Measurements from ENCODE around the gene GARS1. TPM values are rescaled to one million over a fixed set of nuclear protein-coding genes. Genes with fewer than 3 reads are reported as not detected.

GARS1 gene
- total RNA-seq, 1 experiment from 2014 or later = 296 TPM

DNA sequence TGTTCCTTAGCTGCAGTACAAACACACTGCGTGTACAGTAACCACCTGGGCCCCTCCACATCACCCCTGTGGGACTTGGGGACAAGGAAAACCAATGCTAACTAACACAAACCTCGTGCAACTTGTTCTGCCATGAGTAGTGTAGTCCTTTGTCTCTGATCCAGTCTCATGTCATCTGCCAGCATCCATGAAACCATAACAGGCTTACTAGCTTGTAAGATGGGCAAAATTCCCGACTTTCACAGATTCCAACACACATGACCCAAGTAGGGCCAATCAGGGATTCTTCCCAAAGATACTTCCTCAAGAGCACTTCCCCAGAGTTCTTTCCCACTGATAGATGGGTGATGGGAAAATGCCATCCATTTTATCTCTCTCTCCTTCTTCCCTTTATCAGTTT, 41.1 kb upstream of the GARS1 start:
- Histone ChIP-seq H3K9ac (ENCODE audit: low read length) (no peak overlapping the region), H3K4me2 (ENCODE audit: low read depth, low read length, poor library complexity, severe bottlenecking) (no peak overlapping the region), H3K4me1 (ENCODE audit: low read length) (peaks cover 12% of the 10 kb centered on the region), H3K79me2 (ENCODE audit: low read length) (no peaks in the 10 kb centered on the region), H2AFZ (ENCODE audit: low read length) (no peak overlapping the region), H3K27me3 (ENCODE audit: low read length) (no peaks in the 10 kb centered on the region), H3K9me3 (ENCODE audit: low read length) (no peaks in the 10 kb centered on the region), H3K4me3 (ENCODE audit: low read length) (no peak overlapping the region), H3K27ac (ENCODE audit: low read length) (no peak overlapping the region), H3K9me2 (replicated peaks; ENCODE audit: insufficient read depth, low read length) (no peaks in the 10 kb centered on the region), H3K36me3 (ENCODE audit: insufficient read depth, low read length) (no peaks in the 10 kb centered on the region), H4K20me1 (ENCODE audit: insufficient read depth, low read depth, low read length) (no peaks in the 10 kb centered on the region)
- no peak for DNase-seq

DNA sequence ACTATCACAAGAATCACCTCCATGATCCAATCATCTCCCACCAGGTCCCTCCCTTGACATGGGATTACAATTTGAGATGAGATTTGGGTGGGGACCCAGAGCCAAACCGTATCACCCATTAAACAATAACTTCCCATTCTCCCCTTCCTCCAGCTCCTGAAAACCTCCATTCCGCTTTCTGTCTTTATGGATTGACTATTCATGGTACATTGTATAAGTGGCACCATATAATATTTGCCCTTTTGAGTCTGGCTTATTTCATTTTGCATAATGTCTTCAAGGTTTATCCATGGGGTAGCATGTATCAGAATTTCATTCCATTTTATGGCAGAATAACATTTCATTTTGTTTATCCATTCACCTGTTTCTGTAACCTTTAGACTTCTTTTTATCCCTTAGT, 39.2 kb upstream of the GARS1 start:
- no peaks in the 10 kb centered on the region for H3K9me2 ChIP-seq (replicated peaks; ENCODE audit: insufficient read depth, low read length)
- H4K20me1 ChIP-seq (ENCODE audit: insufficient read depth, low read depth, low read length) = no peaks in the 10 kb centered on the region
- H3K27me3 ChIP-seq (ENCODE audit: low read length) = no peaks in the 10 kb centered on the region
- no peak overlapping the region for H3K4me2 ChIP-seq (ENCODE audit: low read depth, low read length, poor library complexity, severe bottlenecking)
- no peak overlapping the region for H3K9ac ChIP-seq (ENCODE audit: low read length)
- H3K27ac ChIP-seq (ENCODE audit: low read length) = no peak overlapping the region
- DNase-seq = no peak
- no peak overlapping the region for H3K4me3 ChIP-seq (ENCODE audit: low read length)
- H3K9me3 ChIP-seq (ENCODE audit: low read length) = no peaks in the 10 kb centered on the region
- no peak overlapping the region for H2AFZ ChIP-seq (ENCODE audit: low read length)
- H3K4me1 ChIP-seq (ENCODE audit: low read length) = peaks cover 11% of the 10 kb centered on the region
- H3K79me2 ChIP-seq (ENCODE audit: low read length) = no peaks in the 10 kb centered on the region
- no peaks in the 10 kb centered on the region for H3K36me3 ChIP-seq (ENCODE audit: insufficient read depth, low read length)

DNA sequence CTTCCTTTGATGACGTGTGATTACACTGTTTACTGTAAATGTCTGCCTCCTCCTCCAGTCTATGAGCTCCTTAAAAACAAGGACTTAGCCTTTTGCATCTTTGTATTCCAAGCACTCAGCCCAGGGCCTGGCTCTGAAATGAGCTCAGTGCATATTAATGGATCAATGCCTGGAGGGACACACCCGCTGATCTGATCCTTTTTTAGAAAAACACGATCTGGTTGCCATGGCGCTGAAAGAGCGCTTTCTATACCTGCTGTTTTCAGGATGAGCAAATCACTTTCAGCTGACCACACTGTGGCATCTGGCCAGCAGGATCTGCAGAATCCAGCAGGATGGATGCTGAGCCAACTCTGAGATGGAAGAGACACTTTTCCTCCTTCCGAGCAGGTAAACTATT, 37.8 kb upstream of the GARS1 start:
- no peak overlapping the region for H3K4me3 ChIP-seq (ENCODE audit: low read length)
- no peaks in the 10 kb centered on the region for H3K36me3 ChIP-seq (ENCODE audit: insufficient read depth, low read length)
- no peaks in the 10 kb centered on the region for H3K27me3 ChIP-seq (ENCODE audit: low read length)
- H3K4me2 ChIP-seq (ENCODE audit: low read depth, low read length, poor library complexity, severe bottlenecking) = no peak overlapping the region
- H2AFZ ChIP-seq (ENCODE audit: low read length) = no peak overlapping the region
- no peaks in the 10 kb centered on the region for H4K20me1 ChIP-seq (ENCODE audit: insufficient read depth, low read depth, low read length)
- H3K9me3 ChIP-seq (ENCODE audit: low read length) = no peaks in the 10 kb centered on the region
- H3K9ac ChIP-seq (ENCODE audit: low read length) = no peak overlapping the region
- no peak overlapping the region for H3K27ac ChIP-seq (ENCODE audit: low read length)
- H3K9me2 ChIP-seq (replicated peaks; ENCODE audit: insufficient read depth, low read length) = no peaks in the 10 kb centered on the region
- H3K4me1 ChIP-seq (ENCODE audit: low read length) = no peaks in the 10 kb centered on the region
- H3K79me2 ChIP-seq (ENCODE audit: low read length) = no peaks in the 10 kb centered on the region
- no peak for DNase-seq

DNA sequence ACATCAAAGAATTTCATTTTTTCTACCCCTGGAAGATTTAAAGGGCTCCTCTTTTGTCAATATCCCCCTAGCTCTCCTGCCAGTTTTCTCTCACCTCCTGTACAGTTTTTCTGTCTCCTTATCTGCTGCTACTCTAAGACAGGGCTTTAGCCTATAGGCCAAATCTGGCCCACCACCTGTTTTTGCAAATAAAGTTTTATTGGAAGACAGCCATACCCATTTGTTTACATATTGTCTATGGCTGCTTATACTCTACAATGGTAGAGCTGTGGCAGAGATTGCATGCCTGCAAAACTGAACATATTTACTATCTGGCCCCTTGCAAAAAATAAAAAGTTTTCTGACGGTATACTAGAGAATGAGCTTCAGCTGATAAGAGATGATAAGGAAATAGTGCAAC, 37.4 kb upstream of the GARS1 start:
- Histone ChIP-seq H3K36me3 (ENCODE audit: insufficient read depth, low read length) (no peaks in the 10 kb centered on the region), H3K4me3 (ENCODE audit: low read length) (no peak overlapping the region), H2AFZ (ENCODE audit: low read length) (no peak overlapping the region), H3K9ac (ENCODE audit: low read length) (no peak overlapping the region), H3K9me2 (replicated peaks; ENCODE audit: insufficient read depth, low read length) (no peaks in the 10 kb centered on the region), H3K27ac (ENCODE audit: low read length) (no peak overlapping the region), H3K27me3 (ENCODE audit: low read length) (no peaks in the 10 kb centered on the region), H3K4me2 (ENCODE audit: low read depth, low read length, poor library complexity, severe bottlenecking) (no peak overlapping the region), H3K4me1 (ENCODE audit: low read length) (no peaks in the 10 kb centered on the region), H4K20me1 (ENCODE audit: insufficient read depth, low read depth, low read length) (no peaks in the 10 kb centered on the region), H3K79me2 (ENCODE audit: low read length) (no peaks in the 10 kb centered on the region), H3K9me3 (ENCODE audit: low read length) (no peaks in the 10 kb centered on the region)
- no peak for DNase-seq

DNA sequence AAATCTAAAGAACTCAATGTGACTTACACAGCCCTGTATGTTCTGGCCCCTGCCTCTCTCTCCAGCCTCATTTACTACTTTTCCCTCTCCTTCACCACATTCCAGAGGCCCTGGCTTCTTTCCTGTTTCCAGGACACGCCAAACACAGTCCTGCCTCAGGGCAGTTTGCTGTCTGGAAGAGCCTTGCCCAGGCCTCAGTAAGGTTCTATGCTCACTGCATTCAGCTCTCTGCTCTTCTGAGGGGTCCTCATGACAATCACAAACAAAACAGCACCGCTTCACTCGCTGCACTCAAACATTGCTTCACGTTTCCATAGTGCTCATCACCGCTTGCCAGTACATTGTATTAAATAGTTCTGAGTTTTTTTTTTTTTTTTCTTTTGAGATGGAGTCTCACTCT, 35.1 kb upstream of the GARS1 start:
- Histone ChIP-seq H3K27me3 (ENCODE audit: low read length) (no peaks in the 10 kb centered on the region), H3K9me2 (replicated peaks; ENCODE audit: insufficient read depth, low read length) (no peaks in the 10 kb centered on the region), H3K36me3 (ENCODE audit: insufficient read depth, low read length) (no peaks in the 10 kb centered on the region), H3K79me2 (ENCODE audit: low read length) (no peaks in the 10 kb centered on the region), H3K4me3 (ENCODE audit: low read length) (no peak overlapping the region), H3K9me3 (ENCODE audit: low read length) (no peaks in the 10 kb centered on the region), H3K4me1 (ENCODE audit: low read length) (no peaks in the 10 kb centered on the region), H3K27ac (ENCODE audit: low read length) (no peak overlapping the region), H3K9ac (ENCODE audit: low read length) (no peak overlapping the region), H3K4me2 (ENCODE audit: low read depth, low read length, poor library complexity, severe bottlenecking) (no peak overlapping the region), H2AFZ (ENCODE audit: low read length) (no peak overlapping the region), H4K20me1 (ENCODE audit: insufficient read depth, low read depth, low read length) (no peaks in the 10 kb centered on the region)
- DNase-seq = no peak

DNA sequence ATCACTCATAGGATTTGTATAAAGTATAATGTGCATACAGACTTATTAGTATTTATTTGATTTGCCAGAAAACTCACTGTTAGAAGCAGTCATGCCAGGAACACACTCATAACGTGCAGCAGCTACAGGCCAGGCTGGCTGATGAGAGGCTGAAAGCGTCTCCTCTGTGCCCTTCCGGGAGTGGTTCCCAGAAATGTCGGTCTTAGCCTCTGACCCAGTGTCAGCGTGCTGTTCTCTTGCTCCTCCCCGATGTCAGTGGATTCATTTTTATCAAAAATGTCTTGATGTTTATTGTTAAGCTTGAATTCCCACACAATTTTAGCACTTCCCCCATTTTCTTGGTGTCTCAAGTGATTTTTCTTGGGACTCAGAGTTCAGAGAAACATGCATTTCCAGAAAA, 33.3 kb upstream of the GARS1 start:
- H3K27ac ChIP-seq (ENCODE audit: low read length) = no peak overlapping the region
- no peaks in the 10 kb centered on the region for H3K4me1 ChIP-seq (ENCODE audit: low read length)
- H3K9ac ChIP-seq (ENCODE audit: low read length) = no peak overlapping the region
- no peaks in the 10 kb centered on the region for H4K20me1 ChIP-seq (ENCODE audit: insufficient read depth, low read depth, low read length)
- no peak overlapping the region for H3K4me3 ChIP-seq (ENCODE audit: low read length)
- no peaks in the 10 kb centered on the region for H3K79me2 ChIP-seq (ENCODE audit: low read length)
- H3K4me2 ChIP-seq (ENCODE audit: low read depth, low read length, poor library complexity, severe bottlenecking) = no peak overlapping the region
- H2AFZ ChIP-seq (ENCODE audit: low read length) = no peak overlapping the region
- no peaks in the 10 kb centered on the region for H3K27me3 ChIP-seq (ENCODE audit: low read length)
- no peaks in the 10 kb centered on the region for H3K9me3 ChIP-seq (ENCODE audit: low read length)
- no peaks in the 10 kb centered on the region for H3K9me2 ChIP-seq (replicated peaks; ENCODE audit: insufficient read depth, low read length)
- DNase-seq = no peak
- no peaks in the 10 kb centered on the region for H3K36me3 ChIP-seq (ENCODE audit: insufficient read depth, low read length)

DNA sequence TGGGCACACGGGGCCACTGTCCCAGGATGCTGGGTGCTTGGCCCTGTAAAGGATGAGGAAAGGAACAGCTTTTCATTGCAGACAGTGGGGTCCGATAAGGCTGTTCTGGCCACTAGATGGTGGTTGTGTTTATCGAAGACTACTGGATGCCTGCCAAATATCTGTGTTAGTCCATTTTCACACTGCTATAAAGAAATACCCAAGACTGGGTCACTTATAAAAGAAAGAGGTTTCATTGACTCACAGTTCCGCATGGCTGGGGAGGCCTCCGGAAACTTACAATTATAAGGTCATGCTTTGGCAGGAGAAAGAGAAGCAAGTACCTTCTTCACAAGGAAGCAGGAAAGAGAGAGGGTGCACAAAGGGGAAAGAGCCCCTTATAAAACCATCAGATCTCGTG, 32.2 kb upstream of the GARS1 start:
- no peak for DNase-seq
- H3K4me1 ChIP-seq (ENCODE audit: low read length) = no peaks in the 10 kb centered on the region
- H3K27ac ChIP-seq (ENCODE audit: low read length) = no peak overlapping the region
- no peaks in the 10 kb centered on the region for H3K79me2 ChIP-seq (ENCODE audit: low read length)
- H3K9ac ChIP-seq (ENCODE audit: low read length) = no peak overlapping the region
- no peaks in the 10 kb centered on the region for H3K9me3 ChIP-seq (ENCODE audit: low read length)
- H3K4me3 ChIP-seq (ENCODE audit: low read length) = no peak overlapping the region
- no peaks in the 10 kb centered on the region for H4K20me1 ChIP-seq (ENCODE audit: insufficient read depth, low read depth, low read length)
- H2AFZ ChIP-seq (ENCODE audit: low read length) = no peak overlapping the region
- H3K36me3 ChIP-seq (ENCODE audit: insufficient read depth, low read length) = no peaks in the 10 kb centered on the region
- H3K9me2 ChIP-seq (replicated peaks; ENCODE audit: insufficient read depth, low read length) = no peaks in the 10 kb centered on the region
- H3K4me2 ChIP-seq (ENCODE audit: low read depth, low read length, poor library complexity, severe bottlenecking) = no peak overlapping the region
- no peaks in the 10 kb centered on the region for H3K27me3 ChIP-seq (ENCODE audit: low read length)

DNA sequence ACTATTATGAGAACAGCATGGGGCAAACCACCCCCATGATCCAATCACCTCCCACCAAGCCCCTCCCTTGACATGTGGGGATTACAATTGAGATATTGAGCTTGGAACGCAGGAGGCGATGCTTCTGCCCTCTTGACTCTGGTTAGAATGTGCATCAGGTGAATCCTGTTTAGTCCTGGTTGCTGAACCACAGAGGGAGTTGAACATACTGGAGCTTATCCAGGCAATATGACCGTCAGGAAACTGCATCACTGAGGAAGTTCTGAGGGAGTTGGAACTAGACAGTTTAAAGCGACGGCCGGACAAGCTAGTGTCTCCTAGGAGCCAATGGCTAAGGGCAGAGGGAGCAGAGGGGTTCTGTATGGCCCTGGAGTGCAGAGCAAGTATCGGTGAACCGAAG, 31.8 kb upstream of the GARS1 start:
- H3K4me3 ChIP-seq (ENCODE audit: low read length) = no peak overlapping the region
- no peak for DNase-seq
- H3K4me2 ChIP-seq (ENCODE audit: low read depth, low read length, poor library complexity, severe bottlenecking) = no peak overlapping the region
- no peaks in the 10 kb centered on the region for H3K9me3 ChIP-seq (ENCODE audit: low read length)
- no peak overlapping the region for H3K27ac ChIP-seq (ENCODE audit: low read length)
- no peaks in the 10 kb centered on the region for H3K79me2 ChIP-seq (ENCODE audit: low read length)
- no peaks in the 10 kb centered on the region for H3K36me3 ChIP-seq (ENCODE audit: insufficient read depth, low read length)
- no peak overlapping the region for H2AFZ ChIP-seq (ENCODE audit: low read length)
- no peaks in the 10 kb centered on the region for H3K9me2 ChIP-seq (replicated peaks; ENCODE audit: insufficient read depth, low read length)
- no peaks in the 10 kb centered on the region for H4K20me1 ChIP-seq (ENCODE audit: insufficient read depth, low read depth, low read length)
- H3K4me1 ChIP-seq (ENCODE audit: low read length) = no peaks in the 10 kb centered on the region
- no peak overlapping the region for H3K9ac ChIP-seq (ENCODE audit: low read length)
- H3K27me3 ChIP-seq (ENCODE audit: low read length) = no peaks in the 10 kb centered on the region

DNA sequence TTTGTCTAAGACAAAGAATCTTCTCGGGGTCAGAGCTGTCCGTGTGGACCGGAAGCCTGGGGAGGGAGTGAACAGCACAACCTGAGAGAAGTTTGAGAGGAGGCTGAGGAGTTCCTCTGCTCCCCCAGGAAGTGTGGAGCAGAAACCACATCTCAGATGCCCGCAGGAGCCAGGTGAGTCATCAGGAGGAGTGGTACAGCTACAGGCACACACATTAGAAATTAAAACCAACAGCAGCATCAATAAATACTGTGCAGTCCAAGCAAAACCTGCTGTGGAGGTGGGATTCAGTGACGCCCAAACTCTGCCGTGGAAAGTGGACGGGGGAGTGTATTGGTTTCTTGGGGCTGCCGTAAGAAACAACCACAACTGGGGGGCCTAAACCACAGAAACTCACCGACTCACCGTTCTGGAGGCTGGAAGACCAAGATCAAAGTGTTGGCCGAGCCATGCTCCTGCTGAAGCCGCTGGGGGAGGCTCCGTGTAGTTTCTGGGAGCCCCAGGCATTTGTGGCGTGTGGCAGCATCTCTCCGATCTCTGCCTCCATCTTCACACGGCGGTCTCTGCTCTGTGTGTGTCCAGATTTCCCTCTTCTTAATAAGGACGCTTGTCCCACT, 31.2 kb upstream of the GARS1 start:
- Histone ChIP-seq H3K4me2 (ENCODE audit: low read depth, low read length, poor library complexity, severe bottlenecking) (no peak overlapping the region), H3K27ac (ENCODE audit: low read length) (no peak overlapping the region), H3K27me3 (ENCODE audit: low read length) (no peaks in the 10 kb centered on the region), H3K36me3 (ENCODE audit: insufficient read depth, low read length) (0 out of 2 replicates have a peak, but pooled peaks cover 3% of the 10 kb centered on the region), H3K9me2 (replicated peaks; ENCODE audit: insufficient read depth, low read length) (no peaks in the 10 kb centered on the region), H3K4me3 (ENCODE audit: low read length) (no peak overlapping the region), H3K9me3 (ENCODE audit: low read length) (no peaks in the 10 kb centered on the region), H3K9ac (ENCODE audit: low read length) (no peak overlapping the region), H4K20me1 (ENCODE audit: insufficient read depth, low read depth, low read length) (no peaks in the 10 kb centered on the region), H2AFZ (ENCODE audit: low read length) (no peak overlapping the region), H3K4me1 (ENCODE audit: low read length) (no peaks in the 10 kb centered on the region), H3K79me2 (ENCODE audit: low read length) (no peaks in the 10 kb centered on the region)
- no peak for DNase-seq
